CD8-positive, alpha-beta memory T cell (primary cell): ENCODE measurements around the gene DTNBP1. TPM values are rescaled to one million over a fixed set of nuclear protein-coding genes. Genes with fewer than 3 reads are reported as not detected.

Experiments used
- CTCF ChIA-PET: fragments of 350-600 bp; sonication (Branson Sonifier 250); formaldehyde crosslinking; loops from one replicate; lab custom pipeline; 2021; ENCODE audit warnings: antibody characterized with exemption; lab: Charles Lee
- POLR2A ChIA-PET: fragments of 350-600 bp; sonication (Branson Sonifier 250); formaldehyde crosslinking; loops from one replicate; lab custom pipeline; 2021; ENCODE audit warnings: antibody characterized with exemption; lab: Charles Lee
- DNase-seq, 5 donors: peaks; one replicate each; pipeline versions ENCODE4 v3.0.0 to v3.0.0-alpha.2; 2020 to 2022; ENCODE audit warnings: mixed read lengths in 1 of 5
- H3K27ac ChIP-seq: one replicate; pipeline ENCODE4 v1.7.0; 2013; ENCODE audit warnings: low read depth, mild to moderate bottlenecking, low read length, moderate library complexity
- H3K27me3 ChIP-seq: 2 replicates; pipeline ENCODE4 v1.7.0; 2013; ENCODE audit warnings: low read length, mild to moderate bottlenecking; ENCODE audit not compliant: insufficient read depth, poor library complexity, severe bottlenecking
- H3K36me3 ChIP-seq: 2 replicates; pipeline ENCODE4 v1.7.0; 2013; ENCODE audit warnings: mild to moderate bottlenecking, low read length, moderate library complexity; ENCODE audit not compliant: insufficient read depth
- H3K4me1 ChIP-seq: 2 replicates; pipeline ENCODE4 v1.7.0; 2013; ENCODE audit warnings: mild to moderate bottlenecking, low read length, moderate library complexity; ENCODE audit not compliant: insufficient read depth
- H3K4me3 ChIP-seq: 2 replicates; pipeline ENCODE4 v1.7.0; 2013; ENCODE audit warnings: mild to moderate bottlenecking, low read length
- H3K9me3 ChIP-seq: 2 replicates; pipeline ENCODE4 v1.7.0; 2013; ENCODE audit warnings: mild to moderate bottlenecking, low read length
- H3K27ac Mint-ChIP-seq, 8 donors: one replicate each; pipeline ENCODE4 v1.8.0; 2020 to 2021; ENCODE audit warnings: mixed read lengths in 8 of 8, mild to moderate bottlenecking in 6 of 8, inconsistent platforms in 3 of 8, moderate library complexity in 3 of 8
- H3K27me3 Mint-ChIP-seq, 2 donors: one replicate each; pipeline ENCODE4 v1.8.0; 2020 to 2021; ENCODE audit warnings: mixed read lengths in 2 of 2, mild to moderate bottlenecking in 1 of 2, moderate library complexity in 1 of 2
- H3K36me3 Mint-ChIP-seq, 3 donors: one replicate each; pipeline ENCODE4 v1.8.0; 2020 to 2021; ENCODE audit warnings: mixed read lengths in 3 of 3, inconsistent platforms in 1 of 3, mild to moderate bottlenecking in 1 of 3
- H3K4me1 Mint-ChIP-seq, 3 donors: one replicate each; pipeline ENCODE4 v1.8.0; 2020 to 2021; ENCODE audit warnings: mixed read lengths in 3 of 3, inconsistent platforms in 1 of 3, mild to moderate bottlenecking in 1 of 3
- H3K4me3 Mint-ChIP-seq, 7 donors: one replicate each; pipeline ENCODE4 v1.8.0; 2020 to 2021; ENCODE audit warnings: mixed read lengths in 7 of 7, mild to moderate bottlenecking in 6 of 7, moderate library complexity in 4 of 7, inconsistent platforms in 2 of 7
- H3K9me3 Mint-ChIP-seq, 5 donors: one replicate each; pipeline ENCODE4 v1.8.0; 2020 to 2022; ENCODE audit warnings: mixed read lengths in 5 of 5, mild to moderate bottlenecking in 3 of 5, moderate library complexity in 2 of 5, inconsistent platforms in 1 of 5
- polyA plus RNA-seq: library from polyadenylated mRNA; unstranded; fragments of 300-500 nt; fragmentation: Illumina TruSeq; gene quantifications from one replicate; pipeline ENCODE4 v1.2.3, GENCODE V29; 2021
- total RNA-seq, 2 experiments: library from RNA; stranded (reverse); gene quantifications; one replicate each; pipeline ENCODE4 v1.2.3, GENCODE V29; 2021

Gene DTNBP1
- total and polyA plus RNA-seq, 3 experiments from 2014 or later = 14.6 to 37.3 (median 15.5) TPM

DNA sequence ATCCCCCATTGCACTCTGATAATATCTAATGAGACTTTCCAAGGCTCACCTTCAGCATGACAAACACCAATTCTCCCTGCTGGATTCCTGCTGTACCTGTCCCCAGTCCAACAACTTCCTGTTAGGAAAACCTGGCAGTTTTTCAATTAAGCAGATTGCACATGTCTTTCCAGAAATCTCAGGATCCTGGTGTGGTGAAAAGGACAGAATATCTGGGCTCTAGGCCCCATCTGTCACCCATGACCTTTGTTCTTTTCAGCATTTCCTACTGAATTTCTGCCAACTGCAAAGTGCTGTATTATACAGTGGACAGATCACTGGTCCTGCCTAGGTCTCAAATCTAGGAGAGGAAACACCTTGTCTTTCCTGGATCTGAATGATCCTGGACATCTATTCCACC lies 27.7 kb upstream of the DTNBP1 start:
- no peak for DNase-seq
- H3K9me3 ChIP-seq = no peaks in the 10 kb centered on the region
- no peaks in the 10 kb centered on the region for H3K36me3 Mint-ChIP-seq
- H3K4me3 ChIP-seq = no peak overlapping the region
- ChIA-PET POLR2A (no interaction called here), CTCF (no interaction called here)
- no peaks in the 10 kb centered on the region for H3K27me3 ChIP-seq
- no peaks in the 10 kb centered on the region for H3K9me3 Mint-ChIP-seq
- peaks cover 8 to 28% of the 10 kb centered on the region in 2 donors for H3K27me3 Mint-ChIP-seq
- H3K4me3 Mint-ChIP-seq = no peak overlapping the region
- no peaks in the 10 kb centered on the region for H3K36me3 ChIP-seq
- H3K4me1 ChIP-seq = peaks cover 3% of the 10 kb centered on the region
- H3K27ac Mint-ChIP-seq = no peak overlapping the region
- peaks cover 6 to 9% (median 7%) of the 10 kb centered on the region in 3 donors for H3K4me1 Mint-ChIP-seq
- H3K27ac ChIP-seq = no peak overlapping the region

DNA sequence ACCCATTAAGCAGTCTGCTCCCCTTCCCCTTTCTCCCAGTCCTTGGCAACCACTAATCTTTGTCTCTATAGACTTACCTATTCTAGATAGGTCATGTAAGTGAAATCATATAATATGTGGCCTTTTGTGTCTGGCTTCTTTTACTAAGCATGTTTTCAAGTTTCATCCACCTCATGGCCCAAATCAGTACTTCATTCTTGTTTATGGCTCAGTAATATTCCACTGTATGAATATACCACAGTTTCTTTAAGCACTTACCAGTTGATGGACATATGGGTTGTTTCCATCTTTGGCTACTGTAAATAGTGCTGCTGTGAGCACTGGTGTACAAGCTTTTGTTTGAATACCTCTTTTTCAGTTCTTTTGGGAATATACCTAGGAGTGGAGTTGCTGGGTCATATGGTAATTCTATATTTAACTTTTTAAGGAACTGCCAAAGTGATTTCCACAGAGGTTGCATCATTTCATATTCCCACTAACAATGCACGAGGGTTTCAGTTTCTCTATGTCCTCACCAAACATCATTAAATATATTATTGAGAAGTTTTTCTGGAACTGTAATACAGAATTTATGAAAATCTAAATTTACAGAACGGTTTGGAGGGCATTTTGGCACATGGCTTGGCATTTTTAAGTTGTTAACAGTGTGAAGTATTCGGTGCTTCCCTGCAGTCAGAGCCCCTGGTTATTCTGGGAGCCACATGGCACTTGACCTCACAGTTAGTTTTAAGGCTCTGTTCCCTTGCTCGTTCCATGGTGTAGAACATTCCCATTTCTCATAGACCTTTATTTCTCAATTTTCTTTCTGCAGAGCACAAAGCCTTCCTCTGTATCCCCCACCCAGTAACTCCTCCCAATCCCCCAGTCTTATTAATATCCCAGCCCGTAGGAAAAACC lies 27.0 kb upstream of the DTNBP1 start:
- CTCF ChIA-PET = no interaction called here
- POLR2A ChIA-PET = no interaction called here
- Mint-ChIP-seq H3K9me3 (no peaks in the 10 kb centered on the region), H3K36me3 (no peaks in the 10 kb centered on the region), H3K4me1 (peaks cover 6 to 9% (median 7%) of the 10 kb centered on the region in 3 donors), H3K27me3 (peaks cover 8 to 24% of the 10 kb centered on the region in 2 donors), H3K4me3 (no peak overlapping the region), H3K27ac (no peak overlapping the region)
- Histone ChIP-seq H3K27ac (no peak overlapping the region), H3K36me3 (no peaks in the 10 kb centered on the region), H3K27me3 (no peaks in the 10 kb centered on the region), H3K4me1 (peaks cover 3% of the 10 kb centered on the region), H3K9me3 (no peaks in the 10 kb centered on the region), H3K4me3 (no peak overlapping the region)
- DNase-seq = no peak

DNA sequence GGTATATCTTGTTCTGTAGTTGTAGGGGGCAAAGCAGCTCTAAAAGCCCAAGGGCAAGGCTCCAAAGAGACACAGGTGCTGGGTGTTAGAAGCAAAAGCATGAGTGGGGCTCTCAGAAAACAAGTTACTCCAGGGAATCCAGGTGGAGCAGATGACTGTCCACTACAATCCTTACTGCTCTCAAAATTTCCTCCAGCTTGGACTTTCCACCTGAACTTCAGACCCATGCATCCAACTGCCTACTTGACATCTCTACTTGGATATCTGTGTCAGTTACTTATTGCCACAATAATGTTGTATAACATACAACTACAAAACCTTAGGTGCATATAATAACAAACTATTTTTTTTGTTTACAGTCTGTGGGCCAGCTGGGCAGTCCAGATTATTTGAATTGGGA lies 22.8 kb upstream of the DTNBP1 start:
- Histone ChIP-seq H3K27ac (no peak overlapping the region), H3K9me3 (no peaks in the 10 kb centered on the region), H3K4me1 (no peaks in the 10 kb centered on the region), H3K27me3 (no peaks in the 10 kb centered on the region), H3K36me3 (no peaks in the 10 kb centered on the region), H3K4me3 (no peak overlapping the region)
- no peak overlapping the region for H3K4me3 Mint-ChIP-seq
- CTCF ChIA-PET = interaction anchor here (1.2 kb wide), 1 partner anchor 22 kb away, joined by 3 read pairs; no protein-coding TSS in a partner anchor
- H3K9me3 Mint-ChIP-seq = peaks cover 0 to 2% (median 0%) of the 10 kb centered on the region in 5 donors
- no peaks in the 10 kb centered on the region for H3K4me1 Mint-ChIP-seq
- H3K36me3 Mint-ChIP-seq = peaks cover 0 to 4% (median 0%) of the 10 kb centered on the region in 3 donors
- DNase-seq = no peak
- H3K27me3 Mint-ChIP-seq = peaks cover 9 to 30% of the 10 kb centered on the region in 2 donors
- no peak overlapping the region for H3K27ac Mint-ChIP-seq
- POLR2A ChIA-PET = no interaction called here

DNA sequence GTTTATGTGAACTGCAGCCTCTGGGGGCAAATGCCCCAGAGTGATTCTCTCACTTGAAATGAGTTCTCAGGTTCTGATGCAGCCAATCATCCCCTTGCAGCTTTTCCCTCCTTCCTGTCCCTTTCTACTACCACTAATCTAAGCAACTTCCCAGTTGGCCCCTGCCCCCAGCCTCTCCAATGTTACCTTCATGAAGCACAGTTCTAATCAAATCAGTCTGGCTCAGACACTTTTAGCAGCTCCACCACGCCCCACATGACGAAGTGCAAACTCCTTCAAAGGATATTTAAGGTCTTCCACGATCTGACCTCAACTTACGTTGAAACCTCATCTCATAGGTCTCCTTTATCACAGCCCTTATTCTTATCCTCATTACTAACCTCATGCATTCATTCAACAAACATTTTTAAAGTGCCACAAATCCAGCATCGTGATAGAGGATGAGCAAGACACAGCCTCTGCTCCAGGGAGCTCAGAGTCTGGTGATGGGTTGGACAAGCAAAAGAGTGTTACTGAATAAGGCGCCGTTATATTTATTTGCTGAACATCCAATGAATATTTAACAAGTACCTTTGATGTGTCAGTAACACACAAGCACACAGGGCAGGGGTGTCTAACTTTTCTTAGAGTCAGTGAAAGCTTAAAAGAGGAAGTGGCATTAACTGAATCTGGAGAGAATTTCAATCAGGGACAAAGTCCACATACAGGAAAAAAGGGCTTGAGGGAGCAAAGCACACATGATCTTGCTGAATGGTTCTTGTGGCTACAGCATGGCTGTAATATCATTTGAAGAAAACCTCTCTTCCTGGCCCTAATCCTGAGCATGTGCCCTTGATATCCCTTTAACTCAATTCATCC lies 20.4 kb upstream of the DTNBP1 start:
- Mint-ChIP-seq H3K9me3 (peaks cover 0 to 2% (median 0%) of the 10 kb centered on the region in 5 donors), H3K27ac (no peak overlapping the region), H3K4me3 (no peak overlapping the region), H3K36me3 (peaks cover 0 to 4% (median 0%) of the 10 kb centered on the region in 3 donors), H3K27me3 (peaks cover 10 to 24% of the 10 kb centered on the region in 2 donors), H3K4me1 (no peaks in the 10 kb centered on the region)
- no peak for DNase-seq
- Histone ChIP-seq H3K4me3 (no peak overlapping the region), H3K36me3 (no peaks in the 10 kb centered on the region), H3K27ac (no peak overlapping the region), H3K9me3 (no peaks in the 10 kb centered on the region), H3K27me3 (no peaks in the 10 kb centered on the region), H3K4me1 (no peaks in the 10 kb centered on the region)
- ChIA-PET CTCF (interaction anchor here (1.5 to 2.0 kb wide), 2 partner anchors 9 to 10 kb away, joined by 4 to 8 read pairs; no protein-coding TSS in a partner anchor), POLR2A (no interaction called here)

DNA sequence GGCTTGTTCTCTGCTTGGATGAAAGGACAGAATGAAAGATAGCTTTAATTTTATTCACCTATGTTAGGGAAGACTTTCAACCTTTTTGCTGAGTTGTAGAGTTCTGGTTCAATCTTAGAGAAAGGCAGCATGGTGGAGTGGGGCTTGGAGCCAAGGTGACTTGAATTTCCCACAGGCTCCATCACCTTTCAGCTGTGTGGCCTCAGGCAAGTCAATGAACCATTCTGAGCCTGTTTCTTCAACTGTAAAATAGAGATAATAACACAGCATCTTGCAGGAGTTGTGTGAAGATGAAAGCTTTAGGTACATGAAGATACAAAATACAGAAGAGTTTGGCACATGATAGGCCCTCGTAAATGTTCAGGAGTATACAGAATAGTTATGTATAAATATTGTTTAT lies 19.1 kb upstream of the DTNBP1 start:
- Mint-ChIP-seq H3K4me3 (no peak overlapping the region), H3K36me3 (peaks cover 0 to 4% (median 0%) of the 10 kb centered on the region in 3 donors), H3K4me1 (no peaks in the 10 kb centered on the region), H3K9me3 (peaks cover 0 to 2% (median 0%) of the 10 kb centered on the region in 5 donors), H3K27ac (no peak overlapping the region), H3K27me3 (peaks cover 10 to 33% of the 10 kb centered on the region in 2 donors)
- Histone ChIP-seq H3K27me3 (no peaks in the 10 kb centered on the region), H3K4me3 (no peak overlapping the region), H3K36me3 (no peaks in the 10 kb centered on the region), H3K4me1 (no peaks in the 10 kb centered on the region), H3K9me3 (no peaks in the 10 kb centered on the region), H3K27ac (no peak overlapping the region)
- CTCF ChIA-PET = interaction anchor here (1.5 to 2.0 kb wide), 2 partner anchors 9 to 10 kb away, joined by 4 to 8 read pairs; no protein-coding TSS in a partner anchor
- DNase-seq = no peak
- POLR2A ChIA-PET = no interaction called here

DNA sequence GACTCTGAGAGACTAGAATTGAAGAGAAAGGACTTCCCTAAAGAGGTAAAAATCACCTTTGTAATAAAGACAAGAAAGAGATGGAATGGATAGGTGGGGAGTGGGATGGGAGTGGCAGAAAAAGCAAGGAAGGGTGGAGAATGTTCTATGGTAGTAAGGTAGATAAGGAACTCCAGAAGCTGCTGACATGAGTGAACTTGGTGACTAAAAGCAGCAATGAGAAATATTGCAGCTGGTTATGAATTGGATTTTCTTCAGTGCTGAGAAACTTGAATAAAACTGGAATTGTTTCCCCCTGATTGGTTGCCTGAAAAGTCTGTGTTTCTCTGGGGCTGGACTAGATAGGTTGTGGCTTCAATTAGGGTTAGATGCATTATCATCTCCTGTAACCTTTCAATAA lies 15.7 kb upstream of the DTNBP1 start:
- DNase-seq = no peak
- CTCF ChIA-PET = no interaction called here
- H3K36me3 ChIP-seq = no peaks in the 10 kb centered on the region
- Mint-ChIP-seq H3K4me1 (no peaks in the 10 kb centered on the region), H3K27ac (peak overlapping the region in 1 of 8 donors; percentile 34), H3K4me3 (no peak overlapping the region), H3K27me3 (peaks cover 10 to 40% of the 10 kb centered on the region in 2 donors), H3K9me3 (peaks cover 0 to 2% (median 0%) of the 10 kb centered on the region in 5 donors), H3K36me3 (peaks cover 0 to 4% (median 0%) of the 10 kb centered on the region in 3 donors)
- POLR2A ChIA-PET = no interaction called here
- H3K27me3 ChIP-seq = no peaks in the 10 kb centered on the region
- no peak overlapping the region for H3K27ac ChIP-seq
- H3K4me3 ChIP-seq = no peak overlapping the region
- no peaks in the 10 kb centered on the region for H3K9me3 ChIP-seq
- H3K4me1 ChIP-seq = no peaks in the 10 kb centered on the region

DNA sequence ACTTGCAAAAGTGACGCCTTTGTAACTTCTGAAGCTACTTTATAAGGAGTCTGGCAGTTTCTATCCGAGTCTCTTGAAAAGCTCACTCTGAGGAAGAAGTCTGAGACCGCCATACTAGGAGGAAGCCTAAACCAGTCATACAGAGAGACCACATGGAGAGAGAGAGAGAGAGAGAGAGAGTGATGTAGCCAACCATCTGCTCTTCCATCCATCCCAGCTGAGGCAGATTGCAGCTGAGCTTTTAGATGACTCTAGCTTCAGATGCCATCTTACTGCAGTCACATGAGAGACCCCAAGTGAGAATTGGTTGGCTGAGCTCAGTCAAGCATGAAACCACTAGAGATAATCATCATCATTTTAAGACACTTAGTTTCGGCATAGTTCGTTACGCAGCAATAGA lies 15.0 kb upstream of the DTNBP1 start:
- peaks cover 0 to under 1% (median 0%) of the 10 kb centered on the region in 3 donors for H3K36me3 Mint-ChIP-seq
- no peaks in the 10 kb centered on the region for H3K4me1 Mint-ChIP-seq
- H3K27ac Mint-ChIP-seq = no peak overlapping the region
- Histone ChIP-seq H3K27ac (no peak overlapping the region), H3K4me3 (no peak overlapping the region), H3K36me3 (no peaks in the 10 kb centered on the region), H3K27me3 (no peaks in the 10 kb centered on the region), H3K9me3 (no peaks in the 10 kb centered on the region), H3K4me1 (no peaks in the 10 kb centered on the region)
- POLR2A ChIA-PET = no interaction called here
- H3K9me3 Mint-ChIP-seq = no peaks in the 10 kb centered on the region
- H3K4me3 Mint-ChIP-seq = no peak overlapping the region
- peaks cover 4 to 40% of the 10 kb centered on the region in 2 donors for H3K27me3 Mint-ChIP-seq
- DNase-seq = no peak
- CTCF ChIA-PET = no interaction called here
